VCaP (cell line): ENCODE results near the gene OBSL1.

ENCODE experiments used
- H3K27ac ChIP-seq: fragments of 450-650 bp; 2 replicates; pipeline ENCODE4 v1.5.1; 2017
- CTCF ChIP-seq: fragments of 450-650 bp; conservative IDR thresholded peaks from 2 replicates; pipeline ENCODE4 v1.5.1; 2017; ENCODE audit warnings: mild to moderate bottlenecking, moderate library complexity

OBSL1 gene

GRCh38 chr2:219543596-219544358 lies 27.6 kb downstream of the OBSL1 start, which contains the start of the genes CHPF and TMEM198:
TSS of gene CHPF (minus strand) at chr2:219543809. CDS start at chr2:219543538, 271 bp downstream.
TSS of gene TMEM198 (plus strand) at chr2:219544028. CDS start at chr2:219544728, 700 bp downstream.
- no peak for TF ChIP-seq CTCF
- H3K27ac ChIP-seq = peak within 1 kb of the TSS; percentile 92

GRCh38 chr2:219542931-219543595 lies 28.3 kb downstream of the OBSL1 start:
- TF ChIP-seq CTCF = 0 out of 2 replicates have a peak, but pooled peaks have one; percentile 9
- peak overlapping the region; percentile 92 for H3K27ac ChIP-seq

DNA sequence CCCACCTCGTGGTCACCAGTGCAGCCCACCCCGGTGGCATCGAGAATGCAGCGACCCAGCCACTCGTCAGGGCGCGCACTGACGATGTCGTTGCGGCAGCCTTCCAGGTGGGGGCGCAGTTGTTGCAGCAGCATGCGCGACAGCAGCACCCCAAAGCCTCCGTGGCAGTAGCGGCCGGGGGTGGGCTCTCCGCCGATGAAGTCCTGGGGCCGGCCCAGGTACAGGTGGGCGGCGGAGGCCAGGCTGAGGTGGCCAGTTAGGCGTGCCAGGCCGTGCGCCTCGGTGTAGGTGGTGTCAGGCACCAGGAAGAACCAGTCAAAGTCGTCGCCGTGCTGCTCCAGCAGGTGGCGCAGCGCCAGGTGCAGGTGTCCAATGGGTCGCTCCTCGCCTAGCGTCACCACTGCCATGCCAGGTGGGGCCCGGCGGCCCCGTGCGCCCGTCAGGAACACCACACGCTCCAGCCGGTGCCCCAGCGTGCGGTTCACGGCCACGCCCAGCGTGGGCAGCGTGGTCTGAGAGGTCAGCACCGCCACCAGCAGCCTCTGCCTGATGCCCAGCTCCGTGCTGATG lies 29.6 kb downstream of the OBSL1 start:
- TF ChIP-seq CTCF = peak; percentile 97
- H3K27ac ChIP-seq = peak overlapping the region; percentile 92

DNA sequence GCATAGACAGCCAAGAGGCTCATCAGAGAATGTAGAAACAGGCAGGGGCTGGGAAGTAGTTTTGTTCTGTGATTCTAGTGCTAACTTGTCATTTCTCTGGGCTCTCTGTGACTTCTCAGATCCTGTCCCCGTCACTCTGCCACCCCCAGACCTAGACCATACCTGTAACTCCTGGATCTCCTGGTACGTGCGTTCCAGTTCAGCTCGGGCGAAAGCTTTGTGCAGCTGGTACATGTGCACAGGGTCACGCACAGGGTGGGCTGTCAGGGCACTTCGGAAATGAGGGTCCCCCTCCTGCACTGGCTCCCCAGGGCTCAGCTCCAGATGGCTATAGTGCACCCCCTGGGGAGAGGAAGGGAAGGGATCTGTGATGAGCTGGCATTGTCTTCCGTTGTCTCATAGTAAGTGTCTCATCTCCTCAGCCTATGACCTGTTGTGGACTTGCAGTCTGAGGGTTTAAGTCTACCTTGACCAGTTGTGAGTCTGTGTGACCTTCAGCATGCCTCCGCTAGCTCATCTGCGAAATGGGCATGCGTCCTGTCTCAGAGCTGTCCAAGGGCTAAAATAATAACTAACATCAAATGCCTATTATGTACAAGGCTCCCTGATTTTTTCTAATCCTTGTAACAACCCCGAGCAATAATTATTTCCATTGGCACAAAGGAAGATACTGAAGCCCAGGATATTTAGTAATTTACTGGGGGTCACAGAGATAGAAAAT lies 30.4 kb downstream of the OBSL1 start:
- no peak overlapping the region for H3K27ac ChIP-seq
- no peak for TF ChIP-seq CTCF

DNA sequence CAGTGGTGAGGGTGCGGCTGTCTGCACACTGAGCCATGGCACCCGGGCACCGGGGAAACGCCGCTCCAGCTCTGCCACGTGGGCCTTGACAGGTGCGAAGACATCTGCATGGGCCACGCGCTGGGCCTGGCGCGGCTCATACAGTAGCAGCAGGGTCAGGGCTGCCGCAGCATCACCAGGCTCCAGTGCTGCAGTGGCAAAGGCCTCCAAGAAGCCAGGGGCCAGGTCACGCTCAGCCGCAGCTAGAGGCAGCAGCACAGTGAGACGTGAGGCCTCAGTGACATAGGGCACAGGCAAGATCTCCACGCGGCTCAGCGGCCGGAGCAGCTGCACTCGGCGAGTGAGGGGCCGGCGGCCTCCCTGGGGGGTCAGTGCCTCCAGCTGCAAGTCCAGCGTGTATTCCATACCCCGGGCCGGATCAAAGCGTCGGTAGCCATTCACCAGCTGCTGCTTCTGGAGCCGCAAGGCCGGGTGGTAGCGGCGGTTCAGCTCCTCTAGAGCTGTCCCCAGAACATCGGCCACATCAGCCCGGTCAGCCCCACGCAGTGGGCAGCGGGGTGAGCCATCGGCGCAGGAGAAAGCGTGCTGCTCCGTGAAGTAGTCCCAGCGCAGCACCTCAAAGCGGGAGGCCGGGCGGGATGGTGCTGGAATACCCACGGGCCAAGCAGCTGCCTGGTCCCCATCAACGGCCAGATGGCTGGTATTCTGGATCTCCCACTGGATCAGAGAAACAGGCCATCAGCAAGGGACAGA lies 31.2 kb downstream of the OBSL1 start:
- no peak for TF ChIP-seq CTCF
- H3K27ac ChIP-seq = no peak overlapping the region

DNA sequence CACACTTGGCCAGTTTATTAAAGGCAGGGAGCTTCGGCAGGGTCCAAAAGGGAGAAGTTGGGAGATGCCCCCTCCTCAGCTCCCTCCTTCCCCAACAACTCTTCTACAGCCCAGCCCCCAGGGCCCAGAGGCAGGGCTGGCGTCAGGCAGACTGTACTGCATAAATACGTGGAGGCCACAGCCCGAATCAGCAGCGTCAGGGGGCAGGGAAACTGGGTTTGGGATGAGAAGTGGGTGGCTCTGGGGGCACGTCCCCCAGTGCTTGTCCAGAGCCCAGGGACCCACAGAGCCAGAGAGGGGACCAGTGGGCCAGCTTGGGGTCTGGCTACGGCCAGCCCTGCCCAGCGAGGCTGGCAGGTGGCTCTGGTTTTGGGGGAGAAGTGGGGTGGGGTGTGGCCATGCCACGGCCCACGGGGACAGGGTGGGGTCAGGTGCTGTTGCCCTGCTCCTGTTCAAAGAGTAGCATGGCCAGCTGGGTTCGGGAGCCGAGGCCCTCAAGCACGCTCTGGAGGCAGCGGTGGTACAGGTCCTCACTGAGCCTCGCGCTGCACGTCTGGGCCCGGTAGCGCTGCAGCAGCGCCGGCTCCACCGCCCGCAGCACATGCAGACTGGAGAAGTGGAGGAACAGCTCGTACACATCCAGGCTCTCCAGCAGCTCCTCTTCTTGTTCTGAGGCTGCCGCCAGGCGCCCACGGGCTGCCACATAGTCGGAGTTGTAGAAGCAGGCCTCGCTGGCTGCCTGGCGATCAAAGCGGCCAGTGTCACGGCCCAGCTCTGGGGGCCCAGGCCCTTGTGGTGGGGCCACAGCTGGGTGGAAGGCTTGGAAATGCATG lies 32.2 kb downstream of the OBSL1 start:
- no peak overlapping the region for H3K27ac ChIP-seq
- no peak for TF ChIP-seq CTCF
